Mesangial cell (primary cell): ENCODE measurements around the gene NDUFAF2. TPM values are rescaled to one million over a fixed set of nuclear protein-coding genes. Genes with fewer than 3 reads are reported as not detected.

Experiments used
- total RNA-seq: library from RNA; depleted of rRNA; stranded (reverse); fragments of >200 nt; gene quantifications from 2 replicates; pipeline ENCODE4 v1.2.3, GENCODE V29; 2015

The NDUFAF2 gene
- total RNA-seq = 7.9 and 14.2 TPM in 2 replicates

GRCh38 chr5:60944904-60945812 lies at the start of gene NDUFAF2, which contains the start of gene ERCC8:
NDUFAF2 (plus strand) TSS chr5:60945205; CDS start chr5:60945256, 51 bp downstream.
ERCC8 (minus strand) TSS chr5:60945070; CDS start chr5:60945008, 62 bp downstream.

GRCh38 chr5:61162010-61162831 lies 217.2 kb downstream of the NDUFAF2 start, which contains the start of gene SMIM15:
SMIM15 (minus strand) TSS chr5:61162468; CDS start chr5:61160171, 2,297 bp downstream.

Other genes starting within 250 kb of the NDUFAF2 start
- 2.9 and 35.4 TPM in 2 replicates for gene DEPDC1B, start 245.0 kb upstream of the NDUFAF2 start, total RNA-seq
- 1.1 and 5.8 TPM in 2 replicates for gene ELOVL7, start 100.9 kb upstream of the NDUFAF2 start, total RNA-seq
- 12.0 and 21.2 TPM in 2 replicates for gene ERCC8, start 135 bp upstream of the NDUFAF2 start, total RNA-seq
- 36.5 and 56.9 TPM in 2 replicates for gene SMIM15, start 217.3 kb downstream of the NDUFAF2 start, total RNA-seq